Upper lobe of left lung (tissue), 4 donors: ENCODE data around the gene FCER1G.

ENCODE experiments used
- EP300 ChIP-seq, 4 donors: sonication (generic); formaldehyde crosslinking; IDR thresholded peaks; one replicate each; pipeline ENCODE4 v1.5.1; 2017; ENCODE audit warnings: antibody characterized with exemption in 4 of 4, control low read depth in 2 of 4
- POLR2A ChIP-seq, 4 donors: fragments of 450-650 bp; IDR thresholded peaks; one replicate each; pipeline ENCODE4 v1.5.1; 2016 to 2017; ENCODE audit warnings: antibody characterized with exemption in 4 of 4, mild to moderate bottlenecking in 2 of 4
- TF ChIP-seq, protein P1 (sequence below), 6 experiments: fragments of 450-650 bp in 4 of 6; fragments of 200-600 bp in 2 of 6; sonication (generic) in 2 of 6; IDR thresholded peaks; one replicate each; pipeline ENCODE4 v1.5.1; 2016 to 2019; ENCODE audit warnings: antibody characterized with exemption in 6 of 6

DNA sequence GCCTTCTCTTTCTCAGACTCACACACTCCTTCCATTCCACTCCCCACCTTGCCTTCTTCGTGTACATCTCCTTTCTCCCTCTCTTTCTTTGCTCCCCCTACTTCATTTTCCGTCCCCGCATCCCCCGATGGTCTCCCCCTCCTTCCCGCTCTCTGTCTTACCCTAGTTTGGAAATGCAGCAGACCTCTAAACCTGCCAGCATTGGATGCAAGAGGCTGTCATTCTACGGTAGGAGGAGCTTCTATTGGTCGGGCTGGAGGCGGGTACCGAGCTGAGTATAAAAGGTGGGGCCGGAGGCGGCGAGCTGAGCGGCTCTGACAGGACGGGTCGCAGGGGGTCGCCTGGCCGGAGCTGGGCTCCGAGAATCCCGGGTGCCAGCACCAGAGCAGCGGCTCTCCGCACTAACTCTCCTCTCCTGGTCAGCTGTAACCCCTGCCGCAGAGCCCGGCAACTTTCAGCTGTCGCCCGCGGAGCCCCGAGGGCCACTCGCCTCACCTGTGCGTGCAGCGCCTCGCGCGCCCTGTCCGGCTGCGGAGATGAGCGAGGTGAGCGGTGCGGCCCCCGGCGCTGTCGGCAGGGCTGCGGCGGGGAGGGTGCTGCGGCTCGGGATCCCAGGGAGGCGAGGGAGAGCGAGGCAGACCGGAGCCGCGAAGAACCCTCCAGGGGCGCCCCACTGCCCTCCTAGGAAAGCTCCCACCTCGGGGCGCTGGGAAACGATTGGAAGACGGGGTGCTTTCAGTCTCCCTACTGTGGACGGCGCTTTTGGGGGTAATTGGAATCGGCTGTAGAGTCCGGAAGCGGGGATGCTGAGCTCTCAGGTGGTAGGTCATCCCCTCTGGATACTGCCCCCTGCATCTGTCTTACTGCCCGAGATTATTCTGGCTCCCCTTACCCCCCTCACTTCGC, 43.6 kb downstream of the FCER1G start, which contains the start of gene PCP4L1:
- TF ChIP-seq, protein P1, sequence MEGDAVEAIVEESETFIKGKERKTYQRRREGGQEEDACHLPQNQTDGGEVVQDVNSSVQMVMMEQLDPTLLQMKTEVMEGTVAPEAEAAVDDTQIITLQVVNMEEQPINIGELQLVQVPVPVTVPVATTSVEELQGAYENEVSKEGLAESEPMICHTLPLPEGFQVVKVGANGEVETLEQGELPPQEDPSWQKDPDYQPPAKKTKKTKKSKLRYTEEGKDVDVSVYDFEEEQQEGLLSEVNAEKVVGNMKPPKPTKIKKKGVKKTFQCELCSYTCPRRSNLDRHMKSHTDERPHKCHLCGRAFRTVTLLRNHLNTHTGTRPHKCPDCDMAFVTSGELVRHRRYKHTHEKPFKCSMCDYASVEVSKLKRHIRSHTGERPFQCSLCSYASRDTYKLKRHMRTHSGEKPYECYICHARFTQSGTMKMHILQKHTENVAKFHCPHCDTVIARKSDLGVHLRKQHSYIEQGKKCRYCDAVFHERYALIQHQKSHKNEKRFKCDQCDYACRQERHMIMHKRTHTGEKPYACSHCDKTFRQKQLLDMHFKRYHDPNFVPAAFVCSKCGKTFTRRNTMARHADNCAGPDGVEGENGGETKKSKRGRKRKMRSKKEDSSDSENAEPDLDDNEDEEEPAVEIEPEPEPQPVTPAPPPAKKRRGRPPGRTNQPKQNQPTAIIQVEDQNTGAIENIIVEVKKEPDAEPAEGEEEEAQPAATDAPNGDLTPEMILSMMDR (IDR thresholded peaks at IDR 0.05): no peak
- TF ChIP-seq POLR2A (IDR thresholded peaks at IDR 0.05) (peak in 2 of 4 donors; percentile 28 to 59), EP300 (IDR thresholded peaks at IDR 0.05) (no peak)
